ENCODE data around the gene WRNIP1.

- TF ChIP-seq CTCF (IDR thresholded peaks at IDR 0.05) (no peak), NR2C2 (CRISPR knock-in tag; IDR thresholded peaks at IDR 0.05) (no peak), MAX (CRISPR knock-in tag; IDR thresholded peaks at IDR 0.05) (no peak), ZNF281 (CRISPR knock-in tag; IDR thresholded peaks at IDR 0.05) (no peak), SP1 (CRISPR knock-in tag; conservative IDR thresholded peaks at IDR 0.05) (no peak)
- TF ChIP-seq, protein P1, sequence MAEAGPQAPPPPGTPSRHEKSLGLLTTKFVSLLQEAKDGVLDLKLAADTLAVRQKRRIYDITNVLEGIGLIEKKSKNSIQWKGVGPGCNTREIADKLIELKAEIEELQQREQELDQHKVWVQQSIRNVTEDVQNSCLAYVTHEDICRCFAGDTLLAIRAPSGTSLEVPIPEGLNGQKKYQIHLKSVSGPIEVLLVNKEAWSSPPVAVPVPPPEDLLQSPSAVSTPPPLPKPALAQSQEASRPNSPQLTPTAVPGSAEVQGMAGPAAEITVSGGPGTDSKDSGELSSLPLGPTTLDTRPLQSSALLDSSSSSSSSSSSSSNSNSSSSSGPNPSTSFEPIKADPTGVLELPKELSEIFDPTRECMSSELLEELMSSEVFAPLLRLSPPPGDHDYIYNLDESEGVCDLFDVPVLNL (CRISPR knock-in tag; IDR thresholded peaks at IDR 0.05; ENCODE audit: borderline replicate concordance, low read depth): no peak
- TF ChIP-seq, protein P2, sequence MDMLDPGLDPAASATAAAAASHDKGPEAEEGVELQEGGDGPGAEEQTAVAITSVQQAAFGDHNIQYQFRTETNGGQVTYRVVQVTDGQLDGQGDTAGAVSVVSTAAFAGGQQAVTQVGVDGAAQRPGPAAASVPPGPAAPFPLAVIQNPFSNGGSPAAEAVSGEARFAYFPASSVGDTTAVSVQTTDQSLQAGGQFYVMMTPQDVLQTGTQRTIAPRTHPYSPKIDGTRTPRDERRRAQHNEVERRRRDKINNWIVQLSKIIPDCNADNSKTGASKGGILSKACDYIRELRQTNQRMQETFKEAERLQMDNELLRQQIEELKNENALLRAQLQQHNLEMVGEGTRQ (CRISPR knock-in tag; IDR thresholded peaks at IDR 0.05): no peak
- TF ChIP-seq, protein P3, sequence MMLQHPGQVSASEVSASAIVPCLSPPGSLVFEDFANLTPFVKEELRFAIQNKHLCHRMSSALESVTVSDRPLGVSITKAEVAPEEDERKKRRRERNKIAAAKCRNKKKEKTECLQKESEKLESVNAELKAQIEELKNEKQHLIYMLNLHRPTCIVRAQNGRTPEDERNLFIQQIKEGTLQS (CRISPR knock-in tag; conservative IDR thresholded peaks at IDR 0.05): no peak
These were observed 30.0 kb downstream of the WRNIP1 start for GRCh38 chr6:2795162-2795561.

Data from WTC11 (cell line).